Left renal pelvis (tissue), 4 donors: ENCODE results near the gene PARD3B. TPM values are rescaled to one million over a fixed set of nuclear protein-coding genes. Genes with fewer than 3 reads are reported as not detected.

Source experiments
- DNase-seq, 4 donors: peaks; one replicate each; pipeline ENCODE4 v3.0.0-alpha.2; 2013; ENCODE audit warnings: low read depth in 4 of 4, low spot score in 3 of 4
- polyA plus RNA-seq, 4 donors: library from polyadenylated mRNA; unstranded; fragments of 120-200 nt; gene quantifications; one replicate each; pipeline ENCODE4 v1.2.1, GENCODE V29; 2013; ENCODE audit not compliant: insufficient read length in 4 of 4

The PARD3B gene
- polyA plus RNA-seq, 4 donors = 22.6 to 39.0 (median 35.4) TPM

DNA sequence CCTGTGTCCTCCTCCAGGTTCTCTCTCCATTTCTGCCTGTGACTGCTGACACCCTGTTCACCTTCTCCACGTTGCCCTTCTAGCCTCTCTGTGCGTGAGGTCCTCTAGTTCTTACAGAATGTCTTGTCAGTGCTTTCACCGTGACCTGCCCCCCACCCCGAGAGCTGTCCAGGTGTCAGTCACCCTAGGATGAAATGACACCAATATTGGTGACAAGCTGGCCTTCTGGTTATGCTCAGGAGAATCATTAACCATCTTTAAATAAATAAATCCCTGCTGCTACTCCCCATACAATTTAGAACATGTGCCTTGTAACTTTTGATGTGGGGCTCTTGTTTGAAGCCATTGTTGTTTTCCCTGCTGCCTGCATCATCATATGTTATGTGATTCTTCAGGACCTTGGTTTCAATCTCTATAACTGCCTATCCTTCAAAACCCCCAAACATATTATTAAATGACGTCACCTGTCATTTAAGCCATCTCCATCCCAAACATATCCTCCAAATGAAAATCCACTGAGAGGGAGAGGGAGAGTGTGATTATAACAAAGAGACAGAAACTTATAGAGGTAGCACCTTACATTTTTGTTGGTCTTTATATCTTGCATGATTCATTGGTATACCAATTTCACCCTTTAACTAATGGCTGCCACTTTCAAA lies 496.3 kb downstream of the PARD3B start:
- DNase-seq = no peak

DNA sequence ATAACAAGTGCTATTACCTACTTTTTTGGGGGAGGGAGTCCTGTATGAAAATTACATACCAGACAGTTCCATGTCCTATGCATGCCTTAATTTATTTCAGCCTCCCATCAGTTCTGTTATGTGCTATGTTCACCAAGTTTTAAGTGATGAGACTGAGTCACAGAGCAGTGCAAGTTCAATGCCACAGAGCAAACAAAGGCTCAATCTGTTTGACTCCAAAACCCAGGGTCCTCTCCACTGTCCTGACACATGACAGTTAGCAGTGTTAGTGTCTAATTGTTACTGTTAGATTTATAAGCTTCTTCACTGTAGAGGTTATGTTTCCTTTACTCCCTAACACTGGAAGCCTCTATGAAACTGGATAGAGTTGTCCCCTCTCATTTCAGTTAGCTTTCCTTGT lies 498.0 kb downstream of the PARD3B start:
- DNase-seq = no peak

DNA sequence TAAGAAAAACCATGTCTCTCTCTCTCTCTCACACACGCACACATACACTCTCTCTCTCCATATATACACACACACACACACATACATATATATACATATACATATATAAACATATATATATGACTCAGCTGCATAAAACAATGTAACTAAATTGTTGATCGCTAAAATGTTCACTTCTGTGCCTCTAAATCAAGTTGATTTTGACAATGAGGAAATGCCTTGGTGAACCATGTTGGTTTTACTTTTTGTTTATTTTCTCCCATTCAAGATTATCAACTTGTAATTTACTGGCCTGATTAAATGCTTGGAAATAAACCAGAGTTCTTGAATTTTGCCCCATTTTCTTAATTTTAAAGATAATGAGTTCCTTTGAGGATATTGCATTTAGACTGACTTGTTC lies 500.4 kb downstream of the PARD3B start:
- DNase-seq = no peak

DNA sequence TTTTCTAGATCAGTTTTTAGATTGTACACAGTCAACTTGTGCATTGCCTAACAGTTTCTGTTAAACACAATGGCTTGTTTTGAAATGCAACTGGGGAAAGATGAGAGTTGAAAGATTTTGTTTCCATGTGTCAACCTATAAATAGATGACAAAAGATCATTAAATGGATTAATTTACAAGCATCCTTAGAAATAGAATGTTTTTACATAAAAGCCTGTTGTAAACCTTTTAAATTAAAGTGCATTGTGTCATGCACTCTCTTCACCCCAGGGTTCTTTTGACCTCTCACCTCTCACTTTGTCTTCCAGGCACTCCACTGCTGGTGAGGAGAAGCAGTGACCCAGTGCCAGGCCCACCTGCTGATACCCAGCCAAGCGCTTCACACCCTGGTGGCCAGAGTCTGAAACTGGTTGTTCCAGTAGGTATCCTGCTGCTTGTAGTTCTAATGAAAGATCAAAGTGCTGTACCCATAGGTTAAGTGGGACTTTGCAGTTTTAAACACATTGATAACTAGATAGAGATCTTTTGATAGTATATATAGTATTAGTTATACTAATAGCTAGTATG lies 502.1 kb downstream of the PARD3B start:
- DNase-seq = no peak

DNA sequence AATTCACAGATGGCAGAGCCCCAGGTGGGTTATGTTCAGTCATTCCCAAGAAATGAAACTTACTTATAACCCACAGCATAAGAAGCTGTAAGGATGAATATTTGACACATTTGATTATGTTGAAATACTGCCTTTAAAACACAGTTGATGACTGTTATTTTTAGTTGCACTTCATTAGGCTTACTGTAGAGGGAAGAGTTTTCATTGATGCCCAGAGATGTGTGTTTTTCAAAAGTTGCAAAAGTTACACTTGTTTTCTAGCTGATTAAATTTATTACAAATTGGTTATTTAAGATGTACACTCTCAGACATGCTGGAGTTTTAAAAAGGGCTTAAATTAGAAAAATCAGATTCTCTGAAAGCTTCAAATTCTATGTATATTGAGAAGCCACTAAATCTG lies 506.1 kb downstream of the PARD3B start:
- no peak for DNase-seq

DNA sequence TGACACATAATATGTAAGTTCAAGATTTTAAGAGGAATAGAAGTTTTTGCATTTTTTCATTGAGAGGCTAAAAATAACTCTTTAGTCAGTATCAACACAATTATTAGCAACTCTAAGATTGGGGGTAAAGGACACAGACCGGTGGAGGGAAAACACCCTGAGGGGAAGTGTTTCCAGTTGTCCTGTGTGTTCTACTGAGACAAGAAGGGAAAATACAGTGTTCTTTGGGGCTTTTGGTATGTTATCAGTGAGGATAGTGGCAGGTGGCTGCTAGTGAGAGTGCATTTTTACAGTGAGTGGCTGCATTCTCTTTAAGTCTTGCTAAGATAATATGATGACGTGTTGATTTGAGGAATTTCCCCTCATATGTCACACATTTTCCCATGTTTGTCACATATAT lies 507.5 kb downstream of the PARD3B start:
- no peak for DNase-seq

DNA sequence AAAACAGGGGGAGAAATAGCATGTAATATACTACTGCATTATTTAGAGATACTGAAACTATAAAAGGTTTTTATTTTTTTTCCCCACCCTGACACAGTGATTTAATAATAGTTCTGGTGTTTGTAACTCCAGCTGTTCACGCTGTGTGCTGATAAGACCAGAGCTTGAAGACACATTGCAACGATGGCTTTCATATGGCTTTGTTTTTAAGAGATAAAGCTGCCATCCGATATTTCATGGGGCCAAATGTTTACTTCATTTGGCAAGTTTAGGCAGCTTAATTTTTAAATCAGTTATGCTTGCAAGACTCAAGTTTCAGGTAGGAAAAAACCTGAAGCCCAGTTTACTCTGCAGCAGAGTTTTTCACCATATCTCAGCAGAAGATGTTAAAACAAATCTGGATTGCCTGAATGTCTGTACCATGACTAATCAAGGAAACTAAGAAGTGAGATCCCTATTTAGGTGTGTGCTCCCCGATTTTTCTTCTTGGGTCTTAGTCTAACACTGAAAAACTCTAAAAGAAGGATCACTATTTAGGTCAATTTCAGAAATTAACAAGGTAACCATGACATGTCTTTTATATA lies 508.6 kb downstream of the PARD3B start:
- DNase-seq = peak in 1 of 4 donors; percentile 10

DNA sequence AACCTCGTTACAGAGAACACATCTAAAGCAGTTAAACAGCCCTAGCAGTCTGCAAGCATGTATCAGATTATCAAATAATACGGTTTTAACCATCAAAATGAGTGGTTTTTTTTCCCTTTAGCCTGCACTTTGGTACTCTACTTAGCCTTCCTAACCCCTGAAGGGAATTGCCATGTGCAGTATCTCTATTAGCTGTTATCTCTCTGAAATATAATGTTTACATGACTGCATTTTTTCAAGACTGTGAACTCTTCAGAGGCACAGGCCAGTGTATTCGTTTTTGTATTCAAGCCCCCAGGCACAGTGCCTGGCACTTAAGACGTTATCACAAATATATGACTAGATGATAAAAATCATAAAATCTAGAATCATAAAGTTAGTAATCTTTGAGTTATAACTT lies 509.5 kb downstream of the PARD3B start:
- DNase-seq = no peak

DNA sequence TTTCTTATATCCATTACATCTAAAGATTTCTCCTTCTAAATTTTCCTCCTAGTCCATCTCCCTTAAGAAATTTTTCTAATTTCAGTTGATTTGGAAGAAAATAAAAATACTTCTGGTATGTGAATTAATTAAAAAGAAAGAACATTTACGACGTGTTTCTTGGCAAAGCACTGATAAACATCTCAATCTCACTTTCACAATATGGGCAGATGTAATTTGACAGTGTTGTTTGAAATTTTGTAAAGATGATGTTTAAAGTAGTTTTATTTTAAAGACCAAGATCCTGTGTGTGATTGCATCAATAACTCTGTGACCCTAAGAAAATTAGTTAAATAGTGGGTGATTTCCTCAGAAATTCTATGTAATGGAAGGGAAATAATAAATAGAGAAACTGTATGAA lies 510.0 kb downstream of the PARD3B start:
- no peak for DNase-seq

DNA sequence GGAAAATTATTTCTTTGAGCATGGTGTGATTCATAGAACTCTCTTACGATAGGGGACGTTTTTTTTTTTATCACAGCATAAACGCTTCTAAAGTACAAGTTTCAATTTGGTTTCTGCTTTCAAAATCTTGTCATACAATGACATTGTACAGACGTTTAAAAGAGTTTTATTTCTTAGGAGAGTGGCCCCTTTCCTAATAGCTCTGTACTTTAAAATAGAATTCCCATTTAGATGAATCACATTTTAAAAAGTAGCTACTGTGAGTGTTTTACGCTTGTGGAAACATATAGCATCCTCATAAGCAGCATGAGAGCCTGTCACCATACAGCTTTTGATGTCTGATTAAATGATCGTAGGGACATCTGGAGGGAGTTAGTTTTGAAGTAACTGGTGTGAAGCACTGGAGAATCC lies 510.9 kb downstream of the PARD3B start:
- no peak for DNase-seq

DNA sequence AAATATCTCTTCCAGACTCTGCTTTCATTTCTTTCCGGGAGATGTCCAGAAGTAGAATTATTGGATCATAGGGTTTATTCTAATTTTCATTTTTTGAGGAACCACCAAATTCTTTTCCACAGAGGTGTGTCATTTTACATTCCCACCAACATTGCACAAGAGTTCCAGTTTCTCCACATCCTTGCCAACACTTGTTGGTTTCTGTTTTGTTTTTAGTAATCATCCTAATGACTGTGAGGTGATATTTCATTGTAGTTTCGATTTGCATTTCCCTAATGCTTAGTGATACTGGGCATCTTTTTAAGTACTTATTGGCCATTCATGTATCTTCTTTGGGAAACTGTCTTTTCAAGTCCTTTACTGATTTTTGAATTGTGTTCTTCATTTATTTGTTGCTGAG lies 513.1 kb downstream of the PARD3B start:
- no peak for DNase-seq

DNA sequence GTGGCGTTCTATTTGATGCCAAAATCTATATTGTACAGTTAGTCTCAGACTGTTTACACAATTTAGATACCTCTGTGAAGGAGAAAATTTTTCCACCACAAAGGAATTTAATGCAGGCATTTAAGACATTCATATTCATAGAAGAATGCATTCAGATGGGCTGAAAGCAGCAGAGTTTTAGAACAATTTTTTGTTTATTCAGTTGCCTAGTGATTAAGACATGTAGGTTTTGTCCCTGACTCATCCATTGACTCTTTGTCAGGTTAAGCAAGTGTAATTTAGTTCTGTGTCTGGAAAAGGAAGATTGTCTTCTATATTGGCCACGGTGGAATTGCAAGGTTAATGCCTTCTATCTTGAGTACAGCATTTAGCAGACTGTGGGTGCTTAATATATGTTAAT lies 515.0 kb downstream of the PARD3B start:
- DNase-seq = no peak

DNA sequence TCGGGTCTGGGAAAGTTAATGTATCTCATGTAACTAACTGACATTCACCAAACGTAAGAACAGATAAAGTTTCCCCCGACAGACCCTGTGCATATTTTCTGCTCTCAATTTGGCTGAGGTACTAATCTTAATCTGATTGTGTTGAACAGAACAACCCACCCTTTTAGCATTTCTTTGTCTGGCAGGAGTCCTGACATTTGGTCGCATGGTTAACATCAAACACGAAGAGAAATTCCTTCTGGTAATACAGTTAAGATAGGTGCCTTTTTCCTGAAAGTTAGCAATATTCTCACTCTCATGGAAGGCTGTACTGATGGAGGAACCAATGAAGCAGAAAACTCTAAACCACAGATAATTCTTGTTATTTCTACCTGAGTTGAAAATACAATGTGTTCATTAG lies 520.8 kb downstream of the PARD3B start:
- no peak for DNase-seq

DNA sequence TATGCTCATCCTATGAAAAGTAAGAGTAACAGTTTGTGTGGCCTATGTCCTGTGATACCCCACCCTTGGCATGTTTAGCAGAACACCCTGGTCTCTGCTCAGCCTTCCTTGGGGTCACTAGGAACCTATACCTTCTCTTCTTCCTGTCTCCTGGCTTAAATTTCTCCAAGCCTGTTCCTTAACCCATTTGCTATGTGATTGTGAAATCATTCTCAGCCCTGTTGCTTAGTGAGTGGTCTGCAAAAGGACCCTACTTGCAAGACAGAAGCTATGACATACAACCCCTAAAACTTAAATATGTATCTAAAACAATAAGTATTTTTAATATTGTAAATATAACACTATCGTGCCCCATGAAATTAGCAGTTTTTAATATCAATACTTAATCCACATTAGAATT lies 524.7 kb downstream of the PARD3B start:
- no peak for DNase-seq

DNA sequence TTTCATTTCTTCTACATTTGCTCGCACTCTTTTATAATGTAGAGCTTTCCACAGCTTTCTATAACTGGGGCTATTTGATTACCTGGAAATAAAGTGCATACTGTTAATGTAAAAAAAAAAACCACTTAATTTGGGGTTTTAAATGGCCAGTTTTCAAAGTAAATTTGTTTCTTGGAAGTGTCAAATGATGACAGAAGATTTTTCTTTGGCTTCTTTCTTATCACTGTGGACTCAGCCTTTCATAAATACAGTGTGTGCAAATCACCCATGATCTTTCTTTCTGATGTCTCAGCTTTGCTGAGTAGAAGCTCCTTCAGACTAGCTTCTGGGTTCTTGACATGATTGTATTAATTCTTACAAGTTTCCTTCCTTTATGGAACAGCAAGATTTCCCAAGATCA lies 525.6 kb downstream of the PARD3B start:
- DNase-seq = no peak

DNA sequence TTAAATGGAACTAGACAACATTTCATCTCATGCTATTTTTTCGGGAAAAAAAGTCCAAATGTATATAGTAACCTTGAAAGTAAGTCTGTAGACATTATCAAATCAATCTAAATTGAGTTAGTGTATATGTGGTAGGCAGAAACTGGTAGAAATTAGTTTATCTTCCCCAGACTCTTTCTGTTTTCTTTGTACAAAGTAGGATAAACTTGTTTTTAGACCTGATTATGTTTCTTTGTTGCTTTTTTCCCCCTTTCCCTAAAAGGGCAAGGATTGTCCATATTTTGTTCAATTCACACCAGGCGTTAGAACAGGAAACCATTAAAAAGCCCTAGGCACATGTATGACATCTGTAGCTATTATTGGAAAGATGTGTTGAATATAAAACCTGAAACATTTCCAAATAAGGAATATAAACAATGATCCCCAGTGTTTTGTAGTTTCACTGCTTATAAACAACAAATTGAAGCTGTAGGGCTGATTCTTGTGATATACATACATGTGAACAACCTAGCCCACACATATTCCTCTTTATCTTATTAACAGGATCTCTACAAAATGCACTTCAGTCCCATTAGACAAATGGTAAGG lies 528.3 kb downstream of the PARD3B start:
- no peak for DNase-seq

DNA sequence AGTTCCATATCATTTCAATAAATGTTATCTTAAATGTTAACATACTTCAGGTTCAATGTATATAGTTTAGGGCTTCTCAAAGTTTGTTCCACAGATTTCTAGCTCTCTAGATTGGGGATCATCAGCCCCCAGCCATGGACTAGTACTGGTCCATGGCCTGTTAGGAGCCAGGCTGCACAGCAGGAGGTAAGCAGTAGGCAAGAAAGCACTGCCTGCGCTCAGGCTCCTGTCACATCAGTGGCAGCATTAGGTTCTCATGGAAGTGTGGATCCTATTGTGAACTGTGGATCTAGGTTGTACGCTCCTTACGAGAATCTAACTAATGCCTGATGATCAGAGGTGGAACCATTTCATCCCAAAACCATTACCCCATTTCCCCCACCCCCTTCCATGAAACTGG lies 531.1 kb downstream of the PARD3B start:
- DNase-seq = no peak

DNA sequence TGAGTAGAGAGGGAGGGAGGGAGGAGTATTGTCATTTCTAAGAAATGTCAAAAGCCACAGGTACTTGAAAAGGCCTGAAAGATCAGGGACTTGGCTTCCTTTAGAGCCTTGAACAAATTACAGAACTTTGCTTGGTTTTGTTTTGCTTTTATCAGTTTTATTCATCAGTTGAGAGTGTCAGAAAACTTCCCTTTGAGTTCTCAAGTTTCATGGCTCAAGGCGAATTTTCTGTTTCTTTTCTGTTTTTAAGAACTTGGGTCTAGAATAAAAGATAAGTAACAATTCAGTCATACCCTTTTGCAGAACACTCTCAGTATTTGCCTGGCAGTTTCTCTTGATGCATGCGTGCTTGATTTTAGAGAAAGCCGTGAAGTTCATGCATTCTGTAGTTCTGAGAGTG lies 531.9 kb downstream of the PARD3B start:
- DNase-seq = no peak

DNA sequence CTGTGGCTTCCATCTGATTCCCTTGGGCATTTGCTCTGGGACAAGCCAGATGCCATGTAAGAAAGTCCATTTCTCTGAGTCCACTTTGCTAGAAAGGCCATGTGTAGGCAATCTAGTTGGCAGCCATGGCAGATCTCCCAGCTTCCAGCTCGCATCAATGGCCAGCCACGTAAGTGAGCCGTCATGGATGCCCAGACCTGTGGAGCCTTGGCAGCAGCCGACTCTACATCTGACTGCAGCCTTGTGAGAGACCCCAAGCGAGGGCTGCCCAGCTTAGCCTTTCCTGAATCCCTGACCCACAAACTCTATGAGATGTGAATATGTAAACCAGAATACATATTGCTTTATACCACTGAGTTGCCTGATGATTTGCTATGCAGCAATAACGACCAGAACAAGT lies 533.5 kb downstream of the PARD3B start:
- DNase-seq = no peak

DNA sequence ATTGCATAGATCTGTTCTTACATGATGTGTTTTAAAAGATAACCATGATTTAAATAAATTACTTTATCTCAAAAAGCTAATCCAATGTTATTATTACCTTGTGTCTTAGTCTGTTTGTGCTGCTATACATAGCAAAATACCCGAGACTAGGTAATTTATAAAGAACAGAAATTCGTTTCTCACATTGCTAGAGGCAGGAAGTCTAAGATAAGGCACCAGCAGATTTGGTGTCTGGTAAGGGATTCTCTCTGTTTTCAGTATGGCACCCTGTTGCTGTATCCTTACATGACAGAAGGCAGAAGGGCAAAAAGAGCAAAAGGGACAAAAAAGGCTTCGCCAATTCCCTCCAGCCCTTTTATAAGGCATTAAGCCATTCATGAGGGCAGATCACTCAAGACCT lies 533.9 kb downstream of the PARD3B start:
- no peak for DNase-seq

DNA sequence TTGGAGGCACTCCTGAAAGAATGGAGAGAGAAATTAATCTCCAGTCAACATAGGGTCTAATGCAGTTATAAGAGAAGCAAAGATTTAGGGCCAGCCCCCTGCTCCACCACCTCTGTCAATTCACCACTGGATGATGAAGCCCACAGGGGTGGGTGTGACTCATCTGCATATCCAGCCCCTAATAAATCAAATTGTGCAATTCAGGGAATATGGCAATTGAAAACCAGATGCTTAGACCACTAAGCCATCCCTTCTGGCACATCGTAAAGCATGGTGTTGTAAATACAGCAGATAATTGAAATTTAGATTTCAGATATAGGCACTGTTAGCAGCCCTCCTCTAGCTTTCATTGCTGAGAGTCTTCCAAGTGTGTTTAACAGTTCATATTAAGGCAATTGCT lies 541.4 kb downstream of the PARD3B start:
- DNase-seq = no peak

DNA sequence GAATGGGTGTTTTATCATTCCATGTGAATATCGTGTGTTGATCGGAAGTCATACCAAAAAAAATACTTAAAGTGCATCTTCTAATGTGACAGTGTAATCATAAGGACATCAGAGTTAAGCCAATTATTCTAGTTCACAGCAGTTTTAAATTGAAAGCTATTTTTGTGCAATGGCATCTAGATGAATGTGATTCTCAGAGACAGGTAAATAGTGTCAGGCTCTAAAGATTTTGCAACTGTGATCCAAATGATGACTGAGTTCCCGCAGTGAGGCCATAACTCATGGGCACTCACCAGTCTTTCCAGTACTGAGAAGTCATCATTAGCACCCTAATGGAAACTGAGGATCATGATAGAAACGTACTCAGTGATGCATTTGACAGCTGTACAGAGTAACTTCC lies 542.6 kb downstream of the PARD3B start:
- no peak for DNase-seq
